ENCODE measurements around the gene ZSCAN31.

Gene ZSCAN31

DNA sequence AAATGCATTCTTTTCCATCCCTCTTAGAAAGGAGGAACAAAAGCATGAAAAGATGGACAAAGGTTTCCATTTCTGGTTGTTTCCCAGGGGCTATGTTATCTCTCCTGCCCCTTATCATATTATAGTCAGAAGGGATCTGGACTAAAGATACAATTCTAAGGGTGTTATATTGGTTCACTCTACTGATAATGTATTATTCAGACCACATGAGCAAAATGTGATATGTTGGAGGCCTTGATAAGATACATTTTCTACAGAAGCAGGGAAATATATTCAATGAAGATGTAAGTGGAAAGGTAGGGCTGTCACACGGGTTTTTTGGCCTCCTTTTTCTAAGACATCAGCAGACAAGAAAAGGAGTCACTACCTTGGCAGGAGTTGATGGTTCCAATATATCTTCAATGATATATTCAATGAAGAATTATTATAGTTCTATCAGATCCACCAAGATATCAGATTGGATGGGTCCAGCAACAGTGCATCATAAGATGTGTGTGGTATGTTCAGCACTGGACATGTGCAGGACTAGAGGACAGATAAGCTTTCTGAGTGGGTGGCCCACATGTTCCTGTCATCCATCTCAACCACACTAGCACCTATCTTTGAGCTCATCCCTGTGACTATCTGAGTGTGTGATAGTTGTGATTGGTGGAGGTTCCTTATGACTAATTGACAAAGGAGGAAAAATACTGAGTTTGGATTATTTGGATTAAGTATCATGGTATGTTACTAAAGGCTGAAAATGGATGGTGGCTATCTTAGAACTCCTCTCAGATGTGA lies 8.1 kb upstream of the ZSCAN31 start:
- H3K27me3 ChIP-seq, result peaks cover 28% of the 10 kb centered on the region

DNA sequence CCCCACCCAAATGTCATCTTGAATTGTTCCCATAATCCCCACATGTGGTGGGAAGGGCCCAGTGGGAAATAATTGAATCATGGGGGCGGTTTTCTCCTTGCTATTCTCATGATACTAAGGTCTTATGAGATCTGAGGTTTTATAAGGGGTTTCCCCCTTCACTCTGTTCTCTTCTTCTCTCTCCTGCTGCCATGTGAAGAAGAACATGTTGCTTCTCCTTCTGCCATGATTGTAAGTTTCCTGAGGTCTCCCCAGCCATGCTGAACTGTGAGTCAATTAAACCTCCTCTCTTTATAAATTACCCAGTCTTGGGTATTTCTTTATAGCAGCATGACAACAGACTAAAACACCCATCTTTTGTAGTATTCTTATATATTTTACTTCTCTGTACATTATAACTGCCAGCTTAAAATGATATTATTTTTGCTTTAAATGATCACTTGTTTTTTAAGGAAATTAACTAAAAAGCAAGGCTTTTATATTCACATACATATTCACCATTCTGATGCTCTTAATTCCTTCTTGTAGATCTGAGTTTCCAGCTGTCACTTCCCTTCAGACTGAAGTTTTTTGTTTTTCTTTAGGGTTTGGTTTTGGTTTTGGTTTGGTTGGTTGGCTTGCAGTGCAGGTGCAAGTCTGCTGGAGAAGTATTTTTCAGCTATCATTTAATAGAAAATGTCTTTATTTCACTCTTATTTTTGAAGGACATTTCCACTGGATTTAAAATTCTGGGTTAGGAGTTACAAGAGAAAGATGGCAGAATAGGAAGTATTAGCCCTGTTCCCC lies 4.6 kb upstream of the ZSCAN31 start:
- H3K4me1 ChIP-seq (ENCODE audit: control insufficient read depth in 1 of 2, insufficient read depth in 1 of 2, low read depth in 1 of 2, low read length in 1 of 2), result peaks cover 9 to 14% of the 10 kb centered on the region in 2 experiments
- no peak overlapping the region for H3K27ac ChIP-seq
- peaks cover 4% of the 10 kb centered on the region for H3K9me3 ChIP-seq
- H3K4me3 ChIP-seq (ENCODE audit: low read depth in 1 of 2, low read length in 1 of 2), result no peak overlapping the region
- TF ChIP-seq, protein P1, sequence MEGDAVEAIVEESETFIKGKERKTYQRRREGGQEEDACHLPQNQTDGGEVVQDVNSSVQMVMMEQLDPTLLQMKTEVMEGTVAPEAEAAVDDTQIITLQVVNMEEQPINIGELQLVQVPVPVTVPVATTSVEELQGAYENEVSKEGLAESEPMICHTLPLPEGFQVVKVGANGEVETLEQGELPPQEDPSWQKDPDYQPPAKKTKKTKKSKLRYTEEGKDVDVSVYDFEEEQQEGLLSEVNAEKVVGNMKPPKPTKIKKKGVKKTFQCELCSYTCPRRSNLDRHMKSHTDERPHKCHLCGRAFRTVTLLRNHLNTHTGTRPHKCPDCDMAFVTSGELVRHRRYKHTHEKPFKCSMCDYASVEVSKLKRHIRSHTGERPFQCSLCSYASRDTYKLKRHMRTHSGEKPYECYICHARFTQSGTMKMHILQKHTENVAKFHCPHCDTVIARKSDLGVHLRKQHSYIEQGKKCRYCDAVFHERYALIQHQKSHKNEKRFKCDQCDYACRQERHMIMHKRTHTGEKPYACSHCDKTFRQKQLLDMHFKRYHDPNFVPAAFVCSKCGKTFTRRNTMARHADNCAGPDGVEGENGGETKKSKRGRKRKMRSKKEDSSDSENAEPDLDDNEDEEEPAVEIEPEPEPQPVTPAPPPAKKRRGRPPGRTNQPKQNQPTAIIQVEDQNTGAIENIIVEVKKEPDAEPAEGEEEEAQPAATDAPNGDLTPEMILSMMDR (IDR thresholded peaks at IDR 0.05), result no peak
- H3K27me3 ChIP-seq, result peaks cover 4% of the 10 kb centered on the region
- no peaks in the 10 kb centered on the region for H3K36me3 ChIP-seq

More for the DNA sequence above, 8.1 kb upstream of the ZSCAN31 start:
- Histone ChIP-seq H3K9me3 (peaks cover 4% of the 10 kb centered on the region), H3K4me3 (ENCODE audit: low read depth in 1 of 2, low read length in 1 of 2) (no peak overlapping the region), H3K36me3 (no peaks in the 10 kb centered on the region), H3K27ac (no peak overlapping the region), H3K4me1 (ENCODE audit: control insufficient read depth in 1 of 2, insufficient read depth in 1 of 2, low read depth in 1 of 2, low read length in 1 of 2) (no peaks in the 10 kb centered on the region)
- TF ChIP-seq, protein P1 (IDR thresholded peaks at IDR 0.05), result no peak

DNA sequence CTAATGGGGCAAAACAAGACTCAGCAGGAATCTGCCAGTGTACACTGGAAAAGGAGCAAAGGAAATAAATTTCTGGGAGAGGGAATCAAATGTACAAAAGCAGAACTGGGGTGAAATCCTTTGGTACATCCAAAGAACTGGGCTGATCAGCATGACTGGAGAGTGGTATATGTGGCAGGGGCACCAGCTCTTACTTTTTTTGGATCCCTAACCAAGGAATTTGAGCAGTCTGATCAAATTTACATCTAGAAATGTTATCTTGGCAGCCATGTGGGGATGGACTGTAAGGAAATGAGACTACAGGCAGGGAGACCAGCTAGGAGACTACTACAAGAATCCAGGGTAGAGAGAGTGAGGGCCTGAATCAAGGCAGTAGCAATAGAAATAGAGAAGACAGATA lies 1.2 kb upstream of the ZSCAN31 start:
- no peaks in the 10 kb centered on the region for H3K36me3 ChIP-seq
- no peak overlapping the region for H3K27ac ChIP-seq
- no peak overlapping the region for H3K4me3 ChIP-seq (ENCODE audit: low read depth in 1 of 2, low read length in 1 of 2)
- H3K4me1 ChIP-seq (ENCODE audit: control insufficient read depth in 1 of 2, insufficient read depth in 1 of 2, low read depth in 1 of 2, low read length in 1 of 2), result peaks cover 12 to 18% of the 10 kb centered on the region in 2 experiments
- no peaks in the 10 kb centered on the region for H3K27me3 ChIP-seq
- H3K9me3 ChIP-seq, result peaks cover 4% of the 10 kb centered on the region
- TF ChIP-seq, protein P1 (IDR thresholded peaks at IDR 0.05), result no peak

GRCh38 chr6:28336284-28337120 lies 554 bp upstream of the ZSCAN31 start:
- no peaks in the 10 kb centered on the region for H3K27me3 ChIP-seq
- no peaks in the 10 kb centered on the region for H3K36me3 ChIP-seq
- peaks cover 4% of the 10 kb centered on the region for H3K9me3 ChIP-seq
- H3K4me1 ChIP-seq (ENCODE audit: control insufficient read depth in 1 of 2, insufficient read depth in 1 of 2, low read depth in 1 of 2, low read length in 1 of 2), result peaks cover 12 to 18% of the 10 kb centered on the region in 2 experiments
- peak overlapping the region; percentile 71 to 76 for H3K4me3 ChIP-seq (ENCODE audit: low read depth in 1 of 2, low read length in 1 of 2)
- peak overlapping the region; percentile 82 for H3K27ac ChIP-seq
- TF ChIP-seq, protein P1 (IDR thresholded peaks at IDR 0.05), result no peak

- Histone ChIP-seq H3K27ac (peak overlapping the region; percentile 82), H3K4me1 (ENCODE audit: control insufficient read depth in 1 of 2, insufficient read depth in 1 of 2, low read depth in 1 of 2, low read length in 1 of 2) (peaks cover 12 to 18% of the 10 kb centered on the region in 2 experiments), H3K4me3 (ENCODE audit: low read depth in 1 of 2, low read length in 1 of 2) (peak overlapping the region; percentile 71 to 76), H3K36me3 (no peaks in the 10 kb centered on the region), H3K9me3 (no peaks in the 10 kb centered on the region), H3K27me3 (no peaks in the 10 kb centered on the region)
- TF ChIP-seq, protein P1 (IDR thresholded peaks at IDR 0.05), result no peak
These were observed 846 bp downstream of the ZSCAN31 start for GRCh38 chr6:28335040-28335563.

All from neutrophil (primary cell).